ENCODE results near the gene KIF26B. TPM values are rescaled to one million over a fixed set of nuclear protein-coding genes. Genes with fewer than 3 reads are reported as not detected.

Gene KIF26B
- total RNA-seq, 2 experiments from 2014 or later: not detected

DNA sequence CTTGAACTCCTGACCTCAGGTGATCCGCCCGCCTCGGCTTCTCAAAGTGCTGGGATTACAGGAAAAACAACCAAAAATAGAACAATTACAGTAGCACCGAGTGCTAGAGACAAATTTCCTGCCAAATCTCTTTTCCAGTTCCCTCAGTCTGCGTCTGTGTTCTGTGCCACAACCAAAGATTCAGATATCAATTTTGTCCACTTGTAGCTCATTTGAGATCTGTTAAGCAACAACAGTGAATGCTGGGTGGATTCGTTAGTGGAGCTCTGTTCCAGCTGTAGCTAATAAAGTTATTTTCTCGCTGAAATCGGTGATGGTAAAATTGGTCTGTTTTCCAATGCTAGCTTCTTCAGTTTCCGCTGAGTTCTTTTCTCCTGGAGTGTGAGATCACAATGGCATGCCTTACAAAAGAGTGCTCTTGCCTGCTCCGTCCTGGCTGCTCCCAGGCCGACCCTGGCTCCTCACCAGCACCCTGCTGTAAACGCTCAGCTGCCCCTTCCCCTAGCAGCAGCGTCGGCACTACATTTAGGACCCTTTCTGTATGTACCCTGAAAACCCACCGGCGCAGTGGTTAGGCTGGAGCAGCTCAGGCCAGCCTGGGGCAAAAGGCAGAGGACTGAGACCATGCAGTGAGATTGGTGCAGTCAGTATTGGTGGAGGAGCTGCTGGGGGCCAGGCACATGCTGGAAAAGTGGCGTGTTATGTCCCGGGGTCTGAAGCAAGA is 395.4 kb downstream of the KIF26B start:
- Mint-ChIP-seq H3K4me1 (no peaks in the 10 kb centered on the region), H3K4me3 (no peak overlapping the region), H3K36me3 (ENCODE audit: low read depth) (no peaks in the 10 kb centered on the region), H3K27ac (no peak overlapping the region), H3K9me3 (no peaks in the 10 kb centered on the region), H3K27me3 (no peaks in the 10 kb centered on the region)
- ChIA-PET POLR2A (no interaction called here), CTCF (no interaction called here)
- DNase-seq: no peak

DNA sequence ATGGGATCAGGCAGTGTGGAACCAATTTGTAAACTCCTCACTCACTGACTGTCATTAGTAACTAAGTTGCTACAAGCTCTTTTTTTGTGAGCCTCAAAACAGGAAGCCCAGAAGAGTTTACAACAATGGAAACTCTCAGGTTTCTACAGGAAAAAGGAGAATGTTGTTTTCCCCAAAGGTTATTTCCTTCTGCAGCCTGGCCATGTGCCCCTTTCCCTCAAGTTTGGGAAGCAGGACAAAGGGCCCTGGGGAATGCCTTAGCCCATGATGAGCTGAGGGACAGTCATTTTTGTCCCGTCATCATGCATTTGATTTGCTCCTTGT is 395.9 kb downstream of the KIF26B start:
- Mint-ChIP-seq H3K27ac (no peak overlapping the region), H3K27me3 (no peaks in the 10 kb centered on the region), H3K4me3 (no peak overlapping the region), H3K36me3 (ENCODE audit: low read depth) (no peaks in the 10 kb centered on the region), H3K9me3 (no peaks in the 10 kb centered on the region), H3K4me1 (no peaks in the 10 kb centered on the region)
- CTCF ChIA-PET: no interaction called here
- POLR2A ChIA-PET: no interaction called here
- DNase-seq: no peak

- Mint-ChIP-seq H3K36me3 (ENCODE audit: low read depth) (no peaks in the 10 kb centered on the region), H3K9me3 (no peaks in the 10 kb centered on the region), H3K27me3 (no peaks in the 10 kb centered on the region), H3K4me1 (no peaks in the 10 kb centered on the region), H3K4me3 (no peak overlapping the region), H3K27ac (no peak overlapping the region)
- ChIA-PET POLR2A (no interaction called here), CTCF (no interaction called here)
- no peak for DNase-seq
Observed at GRCh38 chr1:245551536-245551935, 396.8 kb downstream of the KIF26B start.

DNA sequence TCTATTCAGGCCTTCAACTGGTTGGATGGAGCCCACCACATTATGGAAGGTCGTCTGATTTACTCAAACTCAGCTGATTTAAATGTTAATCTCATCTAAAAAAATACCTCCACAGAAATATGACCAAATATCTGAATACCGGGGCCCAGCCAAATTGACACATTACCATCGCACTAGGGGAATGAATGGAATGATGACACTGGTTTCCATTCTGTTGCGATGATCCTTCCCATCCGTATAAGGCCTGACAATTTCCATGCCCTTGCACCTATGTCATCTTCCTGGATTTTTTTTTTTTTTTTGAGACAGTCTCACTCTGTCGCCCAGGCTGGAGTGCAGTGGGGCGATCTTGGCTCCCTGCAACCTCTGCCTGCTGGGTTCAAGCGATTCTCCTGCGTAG is 397.5 kb downstream of the KIF26B start:
- ChIA-PET POLR2A (no interaction called here), CTCF (no interaction called here)
- Mint-ChIP-seq H3K27ac (no peak overlapping the region), H3K9me3 (no peaks in the 10 kb centered on the region), H3K4me1 (no peaks in the 10 kb centered on the region), H3K27me3 (no peaks in the 10 kb centered on the region), H3K4me3 (no peak overlapping the region), H3K36me3 (ENCODE audit: low read depth) (no peaks in the 10 kb centered on the region)
- no peak for DNase-seq

GRCh38 chr1:245556057-245556456 is 401.3 kb downstream of the KIF26B start:
- Mint-ChIP-seq H3K4me1 (no peaks in the 10 kb centered on the region), H3K27ac (no peak overlapping the region), H3K9me3 (no peaks in the 10 kb centered on the region), H3K36me3 (ENCODE audit: low read depth) (no peaks in the 10 kb centered on the region), H3K4me3 (no peak overlapping the region), H3K27me3 (no peaks in the 10 kb centered on the region)
- ChIA-PET CTCF (no interaction called here), POLR2A (no interaction called here)
- DNase-seq: no peak

DNA sequence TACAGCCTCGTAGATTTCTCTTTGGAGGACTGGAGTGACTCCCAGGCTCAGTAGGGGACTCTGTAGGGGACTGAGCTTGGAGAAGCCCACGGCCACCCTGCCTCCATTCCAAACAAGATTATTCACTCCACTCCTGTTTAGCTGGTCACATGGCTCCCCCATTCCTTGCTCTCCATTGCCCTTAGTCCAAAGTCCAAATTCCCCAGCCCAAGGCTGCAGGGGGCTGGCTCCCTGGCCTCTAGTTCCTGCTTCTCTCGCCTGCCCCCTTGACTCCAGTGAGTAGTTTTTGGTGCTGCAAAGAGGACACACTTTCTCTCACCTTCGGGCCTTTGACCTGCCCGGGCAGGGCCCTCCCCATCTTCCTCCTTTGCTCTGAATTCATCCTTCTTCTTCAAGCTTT is 403.3 kb downstream of the KIF26B start:
- Mint-ChIP-seq H3K36me3 (ENCODE audit: low read depth) (no peaks in the 10 kb centered on the region), H3K27me3 (no peaks in the 10 kb centered on the region), H3K9me3 (no peaks in the 10 kb centered on the region), H3K4me3 (no peak overlapping the region), H3K4me1 (no peaks in the 10 kb centered on the region), H3K27ac (no peak overlapping the region)
- POLR2A ChIA-PET: interaction anchor here (0.6 kb wide), 1 partner anchor 258 kb away, joined by 3 read pairs; no protein-coding TSS in a partner anchor
- DNase-seq: no peak
- CTCF ChIA-PET: no interaction called here

- H3K4me1 Mint-ChIP-seq: no peaks in the 10 kb centered on the region
- no peak overlapping the region for H3K27ac Mint-ChIP-seq
- H3K4me3 Mint-ChIP-seq: no peak overlapping the region
- no peak for DNase-seq
- ChIA-PET CTCF (no interaction called here), POLR2A (no interaction called here)
- H3K36me3 Mint-ChIP-seq (ENCODE audit: low read depth): no peaks in the 10 kb centered on the region
- no peaks in the 10 kb centered on the region for H3K9me3 Mint-ChIP-seq
- no peaks in the 10 kb centered on the region for H3K27me3 Mint-ChIP-seq
Observed at GRCh38 chr1:245560316-245560859, 405.6 kb downstream of the KIF26B start.

DNA sequence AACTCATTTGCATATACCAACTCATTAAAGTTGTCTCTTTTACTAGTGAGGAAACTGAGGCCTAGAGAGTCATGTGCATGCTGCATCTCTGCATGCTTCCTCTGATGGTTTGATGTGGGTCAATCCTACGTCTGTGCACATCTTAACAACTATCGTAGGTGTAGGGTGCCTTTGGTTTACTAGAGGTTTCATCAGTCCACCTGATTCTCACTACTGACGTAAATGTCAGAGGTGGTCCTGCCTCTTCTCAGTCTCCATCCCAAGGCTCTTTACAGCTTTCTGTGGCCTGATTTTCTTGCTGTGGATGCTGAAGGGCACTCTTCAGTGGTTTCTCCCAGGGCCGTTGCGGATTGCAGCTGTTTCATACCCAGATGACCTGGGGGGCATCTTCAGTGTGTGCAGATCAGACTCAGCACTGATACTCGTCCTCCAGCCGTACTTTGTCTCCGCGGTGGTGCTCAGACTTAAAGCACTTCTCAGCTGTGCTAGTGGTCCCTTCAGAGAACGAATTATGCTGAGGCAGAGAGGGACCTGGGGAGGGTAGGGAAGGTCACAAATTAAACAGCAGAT is 407.0 kb downstream of the KIF26B start:
- Mint-ChIP-seq H3K27me3 (no peaks in the 10 kb centered on the region), H3K9me3 (peaks cover 4% of the 10 kb centered on the region), H3K4me1 (no peaks in the 10 kb centered on the region), H3K4me3 (no peak overlapping the region), H3K36me3 (ENCODE audit: low read depth) (no peaks in the 10 kb centered on the region), H3K27ac (no peak overlapping the region)
- ChIA-PET POLR2A (no interaction called here), CTCF (no interaction called here)
- no peak for DNase-seq

GRCh38 chr1:245566134-245566533 is 411.3 kb downstream of the KIF26B start:
- peaks cover 4% of the 10 kb centered on the region for H3K9me3 Mint-ChIP-seq
- no peak overlapping the region for H3K27ac Mint-ChIP-seq
- no peak overlapping the region for H3K4me3 Mint-ChIP-seq
- POLR2A ChIA-PET: no interaction called here
- H3K4me1 Mint-ChIP-seq: no peaks in the 10 kb centered on the region
- no peak for DNase-seq
- no peaks in the 10 kb centered on the region for H3K27me3 Mint-ChIP-seq
- CTCF ChIA-PET: no interaction called here
- no peaks in the 10 kb centered on the region for H3K36me3 Mint-ChIP-seq (ENCODE audit: low read depth)

GRCh38 chr1:245566952-245567351 is 412.2 kb downstream of the KIF26B start:
- H3K27ac Mint-ChIP-seq: no peak overlapping the region
- ChIA-PET POLR2A (no interaction called here), CTCF (no interaction called here)

GRCh38 chr1:245571815-245572294 is 417.1 kb downstream of the KIF26B start:
- Mint-ChIP-seq H3K9me3 (no peaks in the 10 kb centered on the region), H3K36me3 (ENCODE audit: low read depth) (no peaks in the 10 kb centered on the region), H3K27ac (no peak overlapping the region), H3K4me3 (no peak overlapping the region), H3K4me1 (no peaks in the 10 kb centered on the region), H3K27me3 (no peaks in the 10 kb centered on the region)
- ChIA-PET POLR2A (no interaction called here), CTCF (no interaction called here)
- DNase-seq: no peak

More at GRCh38 chr1:245566952-245567351, 412.2 kb downstream of the KIF26B start:
- H3K36me3 Mint-ChIP-seq (ENCODE audit: low read depth): no peaks in the 10 kb centered on the region
- no peaks in the 10 kb centered on the region for H3K27me3 Mint-ChIP-seq
- DNase-seq: no peak
- peaks cover 4% of the 10 kb centered on the region for H3K9me3 Mint-ChIP-seq
- no peaks in the 10 kb centered on the region for H3K4me1 Mint-ChIP-seq
- no peak overlapping the region for H3K4me3 Mint-ChIP-seq

- no peak overlapping the region for H3K4me3 Mint-ChIP-seq
- CTCF ChIA-PET: no interaction called here
- H3K36me3 Mint-ChIP-seq (ENCODE audit: low read depth): no peaks in the 10 kb centered on the region
- H3K27ac Mint-ChIP-seq: no peak overlapping the region
- DNase-seq: no peak
- H3K27me3 Mint-ChIP-seq: no peaks in the 10 kb centered on the region
- no peaks in the 10 kb centered on the region for H3K4me1 Mint-ChIP-seq
- POLR2A ChIA-PET: no interaction called here
- no peaks in the 10 kb centered on the region for H3K9me3 Mint-ChIP-seq
Observed at GRCh38 chr1:245572709-245573108, 417.9 kb downstream of the KIF26B start.

DNA sequence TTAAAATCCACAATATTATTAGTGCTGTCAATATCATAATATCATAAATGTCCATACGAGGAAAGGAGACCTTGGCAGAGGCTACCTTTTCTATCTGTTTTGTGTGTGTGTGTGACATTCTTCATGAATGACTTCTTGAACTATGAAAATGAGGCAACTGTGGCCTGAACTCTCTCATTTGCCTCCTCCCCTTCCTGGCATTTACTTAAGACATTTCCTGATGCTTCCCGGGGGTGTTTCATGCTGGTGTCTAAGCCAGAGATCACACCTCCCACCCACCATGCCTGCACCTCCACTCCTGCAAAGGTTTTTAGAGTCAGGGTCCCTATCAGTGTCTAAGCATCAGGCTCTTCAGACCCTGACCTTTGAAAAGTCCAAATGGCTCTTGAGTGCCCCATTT is 420.9 kb downstream of the KIF26B start:
- ChIA-PET POLR2A (no interaction called here), CTCF (no interaction called here)
- H3K27ac Mint-ChIP-seq: no peak overlapping the region
- no peak for DNase-seq
- no peak overlapping the region for H3K4me3 Mint-ChIP-seq
- no peaks in the 10 kb centered on the region for H3K4me1 Mint-ChIP-seq
- no peaks in the 10 kb centered on the region for H3K36me3 Mint-ChIP-seq (ENCODE audit: low read depth)
- no peaks in the 10 kb centered on the region for H3K9me3 Mint-ChIP-seq
- no peaks in the 10 kb centered on the region for H3K27me3 Mint-ChIP-seq

DNA sequence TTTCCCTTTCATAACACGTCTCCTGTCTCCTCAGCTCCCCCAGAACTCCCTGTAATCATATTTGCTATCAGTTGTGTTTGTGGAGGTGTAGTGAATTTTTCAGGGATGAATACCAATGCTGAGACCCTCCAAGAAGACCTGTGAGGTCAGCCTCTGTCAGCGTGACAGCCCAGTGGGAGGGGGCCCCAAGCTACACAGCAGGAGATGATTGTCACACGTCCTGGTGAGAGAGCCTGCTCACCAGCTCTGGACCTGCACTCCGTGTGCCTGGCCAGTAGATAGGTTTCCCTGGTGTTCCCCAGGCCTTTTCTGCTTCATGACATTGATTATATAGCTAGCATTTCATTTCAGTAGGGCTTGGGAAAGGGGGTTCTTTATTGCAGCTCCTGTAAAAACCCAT is 421.5 kb downstream of the KIF26B start:
- Mint-ChIP-seq H3K27me3 (no peaks in the 10 kb centered on the region), H3K9me3 (no peaks in the 10 kb centered on the region), H3K4me3 (no peak overlapping the region), H3K4me1 (no peaks in the 10 kb centered on the region), H3K36me3 (ENCODE audit: low read depth) (no peaks in the 10 kb centered on the region), H3K27ac (no peak overlapping the region)
- no peak for DNase-seq
- ChIA-PET CTCF (no interaction called here), POLR2A (no interaction called here)

Measured in activated CD4-positive, alpha-beta T cell treated with anti-CD3 and anti-CD28 coated beads, Interleukin-2, amount 10 ng/mL, durations not matched to agents 7 days and 5 days (primary cell).